GM12865 (cell line): Measurements from ENCODE around the gene TMTC1.

ENCODE experiments used
- DNase-seq: peaks from one replicate; pipeline ENCODE4 v3.0.0; 2010; ENCODE audit warnings: low read depth
- H3K4me3 ChIP-seq: 2 replicates; pipeline ENCODE4 v1.5.1; 2011; ENCODE audit warnings: mild to moderate bottlenecking, low read depth, low read length, control low read depth
- CTCF ChIP-seq: IDR thresholded peaks from 2 replicates; pipeline ENCODE4 v1.5.1; 2011; ENCODE audit warnings: low read length, control low read depth, low read depth, inconsistent platforms; ENCODE audit not compliant: insufficient read depth; ENCODE audit errors: missing control alignments

The TMTC1 gene

GRCh38 chr12:29781188-29781587, 2.6 kb downstream of the TMTC1 start:
- H3K4me3 ChIP-seq: no peak overlapping the region
- no peak for DNase-seq

GRCh38 chr12:29780084-29780483, 3.7 kb downstream of the TMTC1 start:
- no peak overlapping the region for H3K4me3 ChIP-seq
- no peak for TF ChIP-seq CTCF
- no peak for DNase-seq

More at GRCh38 chr12:29781188-29781587, 2.6 kb downstream of the TMTC1 start:
- TF ChIP-seq CTCF: no peak

- no peak for TF ChIP-seq CTCF
- no peak for DNase-seq
- no peak overlapping the region for H3K4me3 ChIP-seq
These were observed 5.2 kb downstream of the TMTC1 start for GRCh38 chr12:29778531-29778930.

- TF ChIP-seq CTCF: no peak
- DNase-seq: no peak
These were observed 10.7 kb downstream of the TMTC1 start for GRCh38 chr12:29773076-29773475.

GRCh38 chr12:29771786-29772185, 12.0 kb downstream of the TMTC1 start:
- no peak for TF ChIP-seq CTCF
- no peak overlapping the region for H3K4me3 ChIP-seq
- no peak for DNase-seq

More at GRCh38 chr12:29773076-29773475, 10.7 kb downstream of the TMTC1 start:
- H3K4me3 ChIP-seq: no peak overlapping the region

- H3K4me3 ChIP-seq: no peak overlapping the region
- no peak for DNase-seq
- no peak for TF ChIP-seq CTCF
These were observed 12.6 kb downstream of the TMTC1 start for GRCh38 chr12:29771165-29771564.

GRCh38 chr12:29769162-29769858, 14.4 kb downstream of the TMTC1 start:
- TF ChIP-seq CTCF: no peak
- no peak for DNase-seq
- H3K4me3 ChIP-seq: no peak overlapping the region
